GM19193 (cell line): ENCODE data around the gene PSMF1.

Experiments used
- POLR2A ChIP-seq: IDR thresholded peaks from 4 replicates; pipeline ENCODE4 v1.6.1; 2011; ENCODE audit not compliant: insufficient read depth, insufficient read length; ENCODE audit errors: extremely low read depth

PSMF1 gene

DNA sequence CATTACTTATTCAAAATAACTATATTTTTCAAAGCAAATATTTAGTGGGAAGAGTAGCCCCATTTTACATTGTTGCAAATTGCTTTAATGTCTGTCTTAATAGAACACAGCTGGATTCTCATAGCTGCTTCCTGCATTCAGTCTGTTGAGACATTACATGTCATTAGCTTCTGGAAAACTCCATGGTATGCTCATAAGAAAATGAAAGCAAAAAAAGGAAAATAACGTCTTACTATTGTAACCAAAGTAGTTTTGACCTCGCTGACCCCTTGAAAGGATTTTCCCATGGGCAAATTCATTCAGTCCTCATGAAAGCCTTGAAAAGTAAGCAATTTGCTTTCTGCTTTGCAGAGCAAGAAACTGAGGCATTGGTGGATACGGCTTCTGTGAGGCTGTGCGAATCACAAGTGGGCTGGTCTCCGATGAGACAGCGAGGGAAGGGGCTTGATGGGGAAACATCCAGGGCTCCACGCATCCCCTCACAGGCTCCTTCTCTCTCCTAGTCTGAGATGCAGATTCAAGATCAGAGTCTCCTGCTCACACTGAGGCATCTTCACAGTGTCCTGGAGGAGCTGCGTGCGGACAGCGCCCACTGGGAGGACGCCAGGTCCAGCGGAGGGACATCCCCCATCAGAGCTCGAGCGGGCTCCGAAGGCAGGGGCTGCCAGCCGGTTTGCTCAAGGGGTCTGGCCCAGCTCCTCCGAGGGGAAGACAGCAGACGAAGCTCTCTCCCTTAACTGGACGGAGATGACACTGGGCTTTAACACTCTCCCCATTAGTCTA, 88.2 kb downstream of the PSMF1 start:
- no peak for TF ChIP-seq POLR2A

DNA sequence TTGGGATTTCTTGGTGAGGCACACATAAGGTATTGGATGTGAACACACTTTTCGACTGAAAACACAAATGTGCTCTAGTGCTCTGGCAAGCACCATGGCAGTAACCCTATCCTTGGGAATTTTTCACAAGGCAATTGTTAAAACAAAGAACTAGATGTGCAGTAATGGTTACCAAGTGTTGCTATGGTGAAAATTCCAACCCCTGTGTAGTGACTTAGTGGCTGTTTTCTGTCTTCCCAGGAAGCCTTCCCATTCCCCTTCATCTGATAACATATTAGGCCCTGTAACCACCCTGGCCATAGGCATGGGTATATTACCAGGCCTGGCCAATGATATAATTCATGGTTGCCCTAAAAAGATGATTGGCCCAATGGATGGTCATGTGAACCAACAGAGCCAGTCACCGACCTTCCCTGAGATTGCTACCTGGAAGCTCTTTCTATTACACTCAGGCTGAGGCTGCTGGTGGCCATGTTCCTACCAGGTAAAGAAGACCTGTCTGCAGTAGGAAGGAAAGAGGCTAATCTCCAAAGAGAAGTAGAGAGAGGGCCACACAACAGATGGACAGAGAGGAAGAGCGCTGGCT, 89.0 kb downstream of the PSMF1 start:
- TF ChIP-seq POLR2A = no peak

GRCh38 chr20:1209447-1210387, 91.3 kb downstream of the PSMF1 start:
- no peak for TF ChIP-seq POLR2A

GRCh38 chr20:1210501-1210900, 92.1 kb downstream of the PSMF1 start:
- no peak for TF ChIP-seq POLR2A

DNA sequence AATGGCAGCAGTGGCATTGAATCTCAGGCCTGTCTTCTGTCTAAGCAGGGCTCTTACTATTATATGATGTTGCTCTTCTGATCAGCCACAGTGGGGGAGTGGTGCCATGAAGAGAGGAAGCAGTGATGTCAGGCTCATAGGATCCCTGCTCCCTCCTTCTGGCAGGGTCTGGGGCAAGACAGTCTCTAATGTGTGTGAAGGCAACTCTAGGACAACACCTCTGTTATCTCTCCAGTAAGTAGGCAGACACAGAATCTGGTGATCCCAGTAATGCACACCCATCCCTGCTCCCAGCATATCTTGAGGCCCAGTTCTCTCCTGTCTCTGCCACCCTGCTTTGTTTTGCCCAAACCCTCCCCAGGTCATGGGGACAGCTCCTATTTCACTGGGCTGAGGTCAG, 93.6 kb downstream of the PSMF1 start:
- TF ChIP-seq POLR2A = no peak

DNA sequence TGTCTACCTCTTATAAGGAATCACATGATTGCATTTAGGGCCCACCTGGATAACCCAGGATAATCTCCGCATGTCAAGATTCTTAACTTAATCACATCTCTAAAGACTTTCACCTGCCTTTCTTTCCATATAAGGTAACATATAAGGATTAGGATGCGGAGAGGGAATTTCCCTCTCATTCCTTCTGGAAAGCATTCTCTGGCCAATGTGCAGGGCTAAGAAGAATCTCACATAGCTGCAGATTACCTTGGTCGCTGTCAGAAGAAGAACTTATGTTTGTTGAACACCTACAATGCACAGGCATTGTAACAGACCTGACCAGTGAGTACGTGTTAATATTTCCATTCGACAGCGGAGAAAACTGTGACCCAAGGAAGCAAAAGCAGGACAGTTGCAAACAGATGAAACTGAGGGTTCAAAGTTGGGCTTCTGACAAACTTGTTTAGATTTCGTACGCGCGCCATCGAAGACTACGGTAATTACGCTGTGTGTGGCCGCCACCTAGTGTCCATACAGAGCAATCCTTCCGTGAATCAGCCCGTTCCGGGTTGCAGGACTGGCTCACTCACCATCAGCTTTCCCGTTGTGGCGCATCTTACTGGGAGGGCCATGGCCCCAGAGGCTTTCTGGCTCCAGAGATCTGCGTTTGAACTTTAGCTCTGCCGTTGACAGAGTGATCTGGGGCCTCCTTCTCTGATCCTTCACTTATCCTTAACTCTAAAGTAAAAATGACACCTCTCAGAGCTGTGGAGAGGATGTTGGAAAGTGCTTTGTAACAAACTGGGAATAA, 94.4 kb downstream of the PSMF1 start:
- no peak for TF ChIP-seq POLR2A

GRCh38 chr20:1214838-1215261, 96.4 kb downstream of the PSMF1 start:
- no peak for TF ChIP-seq POLR2A

DNA sequence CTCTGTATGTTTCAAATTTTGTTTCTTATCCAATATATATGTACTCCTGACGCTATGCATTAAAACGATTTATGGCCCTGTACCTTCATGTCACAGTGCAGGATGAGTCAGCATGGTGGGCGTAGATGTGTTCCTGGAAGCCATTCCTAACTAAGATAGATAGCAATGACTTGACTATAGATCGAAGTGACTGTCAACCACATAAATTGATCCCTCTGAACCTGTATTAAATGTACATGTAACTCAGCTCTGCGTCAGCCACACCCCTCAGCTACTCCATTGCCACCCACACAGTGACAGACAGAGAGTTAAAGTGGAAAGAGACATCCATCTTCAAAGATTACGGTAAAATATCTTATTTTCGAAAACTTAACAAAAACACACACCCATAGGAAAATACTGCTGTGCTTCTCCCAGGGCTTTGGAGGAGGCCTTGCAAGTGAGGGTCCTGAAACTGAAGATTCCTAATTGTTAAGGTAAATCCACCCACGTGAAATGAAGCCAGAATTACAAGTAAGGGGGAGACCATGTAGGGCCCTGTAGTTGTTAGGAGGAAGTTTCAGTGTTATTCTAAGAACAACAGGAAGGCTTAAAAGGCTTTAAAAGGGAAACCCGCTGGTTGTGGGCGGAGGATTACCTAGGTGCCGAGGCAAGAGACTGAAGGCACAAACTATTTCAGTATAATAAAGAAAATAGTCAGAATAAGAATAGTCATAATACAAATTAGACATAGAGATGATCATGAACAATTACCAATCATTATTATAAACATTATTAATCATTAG, 97.2 kb downstream of the PSMF1 start:
- no peak for TF ChIP-seq POLR2A
